ENCODE data around the gene ODF2L. TPM values are rescaled to one million over a fixed set of nuclear protein-coding genes. Genes with fewer than 3 reads are reported as not detected.

The ODF2L gene
- polyA plus RNA-seq, 4 donors = 39.9 to 92.7 (median 52.0) TPM

DNA sequence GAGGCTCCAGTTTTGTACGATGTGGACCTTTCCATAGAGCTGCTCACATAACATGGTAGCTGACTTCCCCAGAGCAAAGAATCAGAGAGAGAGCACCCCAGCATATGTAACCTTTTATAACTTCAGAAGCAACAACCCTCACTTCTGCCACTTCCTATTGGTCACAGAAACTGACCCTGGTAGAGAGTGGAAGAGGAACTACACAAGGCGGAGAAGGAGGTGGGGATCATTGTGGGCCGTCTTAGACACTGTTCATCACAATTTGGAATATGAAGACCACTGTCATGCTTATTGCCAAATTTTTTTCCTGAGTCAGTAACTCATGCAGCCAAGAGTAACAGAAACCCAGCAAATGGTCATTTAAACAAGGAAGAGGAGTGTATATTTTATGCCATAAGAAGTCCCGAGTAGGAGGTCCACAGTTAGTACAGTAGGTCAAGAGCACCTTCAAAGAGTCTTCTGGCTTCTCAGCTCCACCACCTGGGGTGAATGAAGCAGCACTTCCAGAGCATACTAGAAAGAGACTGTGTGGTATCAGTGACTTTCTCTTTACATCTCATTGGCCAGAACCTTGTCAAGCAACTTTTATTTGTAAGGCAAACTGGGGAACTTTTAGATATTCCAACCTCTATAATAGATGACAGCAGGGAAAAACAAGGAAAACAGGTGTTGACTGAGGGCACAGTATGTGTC lies 71.8 kb downstream of the ODF2L start:
- no peak for DNase-seq (ENCODE audit: low read depth in 4 of 4, low spot score in 2 of 4)

DNA sequence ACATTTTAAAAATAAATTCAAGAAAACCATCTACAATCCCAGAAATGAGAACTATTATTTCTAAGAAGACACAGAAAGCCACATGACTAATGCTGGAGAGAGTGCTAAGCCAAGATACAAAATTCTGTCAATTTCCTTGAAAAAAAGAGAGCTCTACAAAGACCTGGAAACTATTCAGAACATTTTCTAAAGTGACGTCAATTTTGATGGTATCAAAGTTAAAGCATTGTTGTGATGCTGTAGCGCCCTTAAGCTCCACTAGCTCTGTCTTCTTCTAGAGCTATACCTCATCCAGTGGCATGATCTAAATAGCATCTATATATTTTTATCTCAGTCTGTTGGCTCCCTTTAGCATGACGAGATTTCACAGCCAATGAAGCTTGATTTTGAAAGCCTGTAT lies 73.9 kb downstream of the ODF2L start:
- DNase-seq (ENCODE audit: low read depth in 4 of 4, low spot score in 2 of 4) = no peak

DNA sequence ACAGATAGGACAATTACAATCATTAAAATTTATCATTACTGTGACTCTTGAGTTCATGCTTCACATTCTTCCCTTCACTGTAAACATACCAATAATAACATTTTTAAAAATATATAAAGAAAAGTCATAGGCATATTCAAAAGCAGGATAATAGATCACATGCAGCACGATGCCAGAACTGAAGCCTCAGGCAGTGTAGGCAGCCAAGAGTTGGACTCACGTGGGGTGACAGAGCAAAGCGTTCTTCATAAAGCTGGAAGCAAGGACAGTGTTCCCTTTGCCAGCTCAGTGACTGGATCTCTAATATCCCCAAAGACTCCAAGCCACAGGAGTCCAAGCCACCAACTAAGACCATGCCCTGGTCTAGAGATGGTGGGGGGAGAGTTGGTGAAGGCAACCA lies 77.7 kb downstream of the ODF2L start:
- DNase-seq (ENCODE audit: low read depth in 4 of 4, low spot score in 2 of 4) = no peak

DNA sequence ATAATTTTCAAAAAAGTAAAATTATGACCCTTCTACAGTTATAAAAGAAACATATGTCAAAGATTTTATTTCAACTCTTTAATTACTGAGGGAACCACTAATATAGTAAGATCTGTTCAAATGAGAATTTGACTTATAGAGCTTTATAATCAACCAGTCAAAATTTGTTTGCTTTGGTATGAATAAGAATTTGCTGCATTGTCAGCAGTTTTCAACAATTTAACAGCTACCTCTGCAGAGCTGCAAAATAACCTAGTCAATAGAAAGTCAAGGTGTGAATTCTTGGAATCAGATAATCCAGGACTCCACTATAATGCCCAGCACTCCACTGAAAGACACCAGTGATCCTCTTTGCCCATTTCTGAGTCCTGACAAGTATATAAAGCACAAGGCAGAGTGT lies 78.2 kb downstream of the ODF2L start:
- no peak for DNase-seq (ENCODE audit: low read depth in 4 of 4, low spot score in 2 of 4)

DNA sequence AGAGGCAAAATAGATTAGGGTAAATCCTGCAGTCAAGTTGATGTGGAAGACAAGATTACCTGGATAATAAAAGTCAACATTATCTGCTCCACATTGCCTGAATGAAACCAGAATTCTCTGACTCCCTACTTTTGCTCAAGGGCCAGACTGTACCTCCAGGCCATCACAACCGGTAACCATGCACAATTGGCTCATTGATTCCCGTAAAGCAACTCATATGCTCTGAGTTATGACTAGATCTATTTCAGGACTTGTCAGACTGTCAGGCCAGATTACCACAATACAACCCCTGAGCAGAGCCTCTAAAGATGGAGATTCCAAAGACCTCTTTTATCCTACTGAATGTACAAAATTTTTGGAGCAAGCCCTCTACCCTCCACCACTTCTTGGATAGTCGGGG lies 90.4 kb downstream of the ODF2L start:
- no peak for DNase-seq (ENCODE audit: low read depth in 4 of 4, low spot score in 2 of 4)

DNA sequence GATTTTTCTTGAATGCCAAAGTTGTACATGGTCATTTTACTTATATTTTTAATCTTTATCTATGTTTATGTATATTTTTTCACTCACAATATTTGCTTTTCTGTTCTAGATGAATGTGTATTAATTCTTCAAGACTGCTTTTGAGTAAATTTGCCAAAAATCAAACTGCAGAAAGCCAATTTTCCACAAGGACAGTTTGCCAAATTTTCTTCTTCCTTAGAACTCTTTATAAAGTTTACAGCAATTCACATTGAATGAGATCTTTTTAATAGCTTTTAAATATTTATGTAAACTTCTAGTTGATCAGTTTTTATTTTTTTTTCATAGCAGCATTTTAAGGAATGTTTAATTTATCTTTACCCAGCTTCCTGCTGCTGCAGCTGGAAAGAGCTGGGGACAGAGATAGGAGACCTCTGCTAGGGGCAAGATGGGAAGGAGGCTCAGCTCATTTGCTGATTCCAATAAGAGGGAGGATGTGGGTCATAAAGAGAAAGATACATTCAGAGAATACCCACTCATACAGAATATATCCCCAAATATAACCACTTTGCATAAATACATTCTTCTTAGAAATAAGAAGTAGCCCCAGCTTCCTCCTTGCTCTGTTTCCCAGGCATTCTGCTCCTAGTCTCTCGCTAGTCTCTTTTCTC lies 93.0 kb downstream of the ODF2L start:
- no peak for DNase-seq (ENCODE audit: low read depth in 4 of 4, low spot score in 2 of 4)

Other genes with a start within 250 kb of the ODF2L start
- 1 to 10 TPM; 1.6 to 2.4 (median 1.8) TPM for gene COL24A1, start 239.6 kb downstream of the ODF2L start, polyA plus RNA-seq (ENCODE audit: insufficient read length in 4 of 4)
- not detected for gene CLCA2, start 27.8 kb upstream of the ODF2L start, polyA plus RNA-seq (ENCODE audit: insufficient read length in 4 of 4)
- gene CLCA1, start 72.6 kb upstream of the ODF2L start, polyA plus RNA-seq (ENCODE audit: insufficient read length in 4 of 4) = under 1 TPM in 1 of 4 donors, not detected in 3; 0.07 TPM
- not detected for gene CLCA4, start 150.8 kb upstream of the ODF2L start, polyA plus RNA-seq (ENCODE audit: insufficient read length in 4 of 4)

Measured in left renal cortex interstitium (tissue), 4 donors.